DMS53 treated with DMSO at 0.1 percent for 48 hours (cell line): ENCODE data around the gene SCNM1.
"Not testable (repeated sequence)": the region's sequence is repeated elsewhere in the genome, so short reads cannot be mapped to it uniquely, and the experiment has no call there.

Experiments used
- DNase-seq: peaks from one replicate; lab custom pipeline; 2025; ENCODE audit not compliant: unreplicated experiment; lab: John Stamatoyannopoulos, UW

SCNM1 gene

GRCh38 chr1:151146412-151147131 is 19.4 kb upstream of the SCNM1 start, which contains the start of gene SEMA6C:
SEMA6C (minus strand) TSS chr1:151146631; CDS start chr1:151142621, 4,010 bp downstream.
- peak; percentile 88 for DNase-seq

DNA sequence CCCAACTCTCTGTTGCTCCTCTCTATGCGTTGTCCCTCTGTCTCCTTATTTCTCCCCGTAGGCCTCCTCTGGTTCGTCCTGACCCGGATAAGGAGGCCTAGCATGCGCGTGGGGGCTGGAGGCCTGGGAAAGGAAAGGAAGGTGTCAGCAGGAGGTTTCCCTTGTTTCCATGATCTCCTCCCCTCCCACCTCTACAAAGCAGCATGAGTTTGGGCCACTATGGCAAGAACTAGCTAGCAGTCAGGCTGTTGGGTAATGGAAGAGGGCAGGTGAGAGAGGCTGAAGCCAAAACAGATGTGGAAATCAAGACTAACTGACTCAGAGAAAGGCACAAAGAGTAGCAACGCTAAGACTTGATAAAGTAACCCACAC is 18.8 kb upstream of the SCNM1 start:
- no peak for DNase-seq

DNA sequence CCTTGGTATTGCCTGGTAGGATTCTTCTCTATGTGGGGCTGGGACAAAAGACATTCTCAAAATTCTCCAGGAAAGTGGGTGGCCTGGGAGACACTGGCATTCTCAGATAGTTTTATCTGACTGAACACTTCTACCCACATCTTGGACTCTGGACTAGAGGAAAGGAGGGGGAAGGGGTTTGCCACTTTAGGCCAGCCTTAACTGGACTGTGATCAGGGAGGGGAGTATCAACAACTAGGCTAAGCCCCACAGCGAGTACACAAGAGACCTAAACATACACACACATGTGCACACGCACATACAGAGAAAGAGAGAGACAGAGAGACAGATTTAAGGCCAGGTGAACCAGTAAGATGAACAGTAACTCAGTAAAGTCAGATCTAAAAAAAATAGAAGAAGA is 18.3 kb upstream of the SCNM1 start:
- DNase-seq = no peak

GRCh38 chr1:151156515-151156819 is 9.5 kb upstream of the SCNM1 start, which contains the start of gene TNFAIP8L2:
TNFAIP8L2 (plus strand) TSS chr1:151156649; CDS start chr1:151158698, 2,049 bp downstream.
- DNase-seq = no peak

DNA sequence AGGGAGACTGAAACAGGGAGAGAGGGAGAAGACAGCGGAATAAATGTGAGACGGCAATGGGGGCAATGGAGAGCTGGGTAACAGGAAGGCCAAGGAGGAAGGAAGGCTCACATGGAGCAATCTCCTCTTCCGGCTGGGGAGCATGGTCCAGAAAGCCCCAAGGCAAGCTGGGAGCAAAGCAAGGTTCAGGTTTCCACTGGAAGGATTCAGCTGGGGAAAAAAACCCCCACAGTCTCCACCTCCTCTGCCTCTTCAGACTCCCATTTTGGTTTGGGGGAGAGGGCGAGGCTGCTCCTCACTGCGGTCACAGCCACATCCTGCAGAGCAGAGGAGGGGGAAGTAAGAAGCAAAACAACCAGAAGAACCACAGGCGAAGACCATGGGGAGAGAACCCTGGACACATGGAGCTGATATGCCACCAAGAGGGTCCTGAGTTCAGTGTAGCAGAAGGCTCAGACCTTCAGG is 8.8 kb upstream of the SCNM1 start:
- DNase-seq = no peak

- DNase-seq = no peak
Observed at GRCh38 chr1:151158326-151158725, 7.6 kb upstream of the SCNM1 start.

DNA sequence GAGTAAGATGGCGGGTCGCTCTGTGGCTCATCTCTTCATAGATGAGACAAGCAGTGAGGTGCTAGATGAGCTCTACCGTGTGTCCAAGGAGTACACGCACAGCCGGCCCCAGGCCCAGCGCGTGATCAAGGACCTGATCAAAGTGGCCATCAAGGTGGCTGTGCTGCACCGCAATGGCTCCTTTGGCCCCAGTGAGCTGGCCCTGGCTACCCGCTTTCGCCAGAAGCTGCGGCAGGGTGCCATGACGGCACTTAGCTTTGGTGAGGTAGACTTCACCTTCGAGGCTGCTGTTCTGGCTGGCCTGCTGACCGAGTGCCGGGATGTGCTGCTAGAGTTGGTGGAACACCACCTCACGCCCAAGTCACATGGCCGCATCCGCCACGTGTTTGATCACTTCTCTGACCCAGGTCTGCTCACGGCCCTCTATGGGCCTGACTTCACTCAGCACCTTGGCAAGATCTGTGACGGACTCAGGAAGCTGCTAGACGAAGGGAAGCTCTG is 7.1 kb upstream of the SCNM1 start:
- DNase-seq = no peak

DNA sequence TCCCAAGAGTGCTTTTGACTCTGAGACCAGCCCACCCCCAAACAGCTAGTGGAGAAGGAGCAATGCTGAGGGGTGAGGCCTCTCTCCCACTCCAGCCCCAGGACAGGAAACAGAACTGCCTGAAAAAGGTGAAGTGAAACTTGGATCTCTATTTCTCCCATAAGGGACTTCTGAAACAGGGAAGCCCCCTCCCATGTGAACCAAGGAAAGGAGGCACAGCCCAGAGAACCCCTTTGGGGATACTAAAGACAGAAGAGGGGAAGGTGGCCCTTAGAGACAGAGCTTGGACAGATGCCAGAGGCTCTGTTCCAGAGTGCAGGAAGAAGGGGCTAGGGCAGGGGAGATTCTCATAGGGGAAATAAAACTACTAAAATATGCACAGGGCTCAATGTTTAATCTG is 6.6 kb upstream of the SCNM1 start:
- no peak for DNase-seq

DNA sequence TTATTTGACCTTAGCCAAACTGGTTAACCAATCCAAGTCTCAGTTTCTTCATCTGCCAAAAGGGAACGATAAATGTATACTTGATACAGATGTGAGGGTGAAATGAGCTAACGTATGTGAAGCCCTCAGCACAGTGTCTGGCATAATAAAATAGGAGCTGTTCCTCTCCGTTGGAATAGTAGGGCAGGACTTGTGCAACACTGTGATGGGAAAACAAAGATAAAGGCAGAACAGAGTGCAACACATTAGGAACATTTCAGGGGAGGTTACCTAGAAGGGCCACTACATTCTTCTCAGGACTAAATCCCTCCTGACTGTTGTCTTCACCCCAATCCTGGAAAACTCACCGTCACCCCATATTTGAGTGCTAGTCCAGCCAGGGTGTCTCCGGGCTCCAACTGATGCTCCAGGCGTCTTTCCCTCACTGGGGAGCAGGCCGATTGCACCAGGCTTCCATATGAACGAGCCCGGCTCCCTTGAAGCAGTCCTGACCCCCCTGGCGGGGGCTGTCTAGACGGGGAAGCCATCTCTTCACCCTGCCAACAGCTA is 1.1 kb upstream of the SCNM1 start:
- DNase-seq = no peak

- no peak for DNase-seq
Observed at GRCh38 chr1:151165281-151165737, 635 bp upstream of the SCNM1 start.

GRCh38 chr1:151166505-151166956 is 587 bp downstream of the SCNM1 start:
- no peak for DNase-seq

- no peak for DNase-seq
Observed at GRCh38 chr1:151167116-151167515, 1.2 kb downstream of the SCNM1 start.

- no peak for DNase-seq
Observed at GRCh38 chr1:151171190-151171589, 5.2 kb downstream of the SCNM1 start.

DNA sequence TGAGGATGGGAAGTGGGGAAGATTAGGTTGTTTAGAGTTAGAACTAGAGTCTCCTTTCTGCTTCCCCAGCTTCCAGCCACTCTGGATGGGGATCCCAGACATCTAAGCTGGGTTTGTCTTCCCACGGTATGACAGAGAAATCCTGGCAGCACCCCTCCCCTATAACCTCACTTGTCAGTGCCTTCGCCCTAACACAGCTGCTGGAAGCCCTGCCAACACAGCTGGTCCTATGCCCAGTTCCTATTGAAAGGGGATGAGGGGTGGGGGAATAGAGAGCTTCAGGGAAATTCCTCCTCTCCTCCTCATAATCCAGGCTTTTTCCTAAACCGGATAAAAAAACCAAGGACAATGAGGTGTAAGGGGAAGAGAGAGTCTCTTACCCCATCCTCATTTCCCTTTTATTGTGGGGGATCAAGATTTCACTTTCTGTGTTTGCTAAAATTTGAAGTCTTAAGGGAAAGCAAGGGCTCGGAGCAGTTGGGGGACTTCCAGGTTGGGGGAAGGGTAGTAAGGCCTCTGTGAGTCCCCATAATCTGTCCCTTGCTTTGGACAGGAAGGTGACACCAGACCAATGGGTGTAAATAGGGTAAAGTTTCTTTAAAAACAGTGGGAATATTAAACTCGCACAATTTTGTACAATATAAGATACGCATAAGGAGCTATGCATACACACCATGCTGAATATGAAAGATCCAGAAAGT is 9.2 kb downstream of the SCNM1 start:
- no peak for DNase-seq

GRCh38 chr1:151175863-151176262 is 9.9 kb downstream of the SCNM1 start, which contains the start of gene TMOD4:
TMOD4 (minus strand) TSS chr1:151175981; CDS start chr1:151174875, 1,106 bp downstream.
- no peak for DNase-seq

GRCh38 chr1:151176514-151177045 is 10.6 kb downstream of the SCNM1 start:
- DNase-seq = no peak

DNA sequence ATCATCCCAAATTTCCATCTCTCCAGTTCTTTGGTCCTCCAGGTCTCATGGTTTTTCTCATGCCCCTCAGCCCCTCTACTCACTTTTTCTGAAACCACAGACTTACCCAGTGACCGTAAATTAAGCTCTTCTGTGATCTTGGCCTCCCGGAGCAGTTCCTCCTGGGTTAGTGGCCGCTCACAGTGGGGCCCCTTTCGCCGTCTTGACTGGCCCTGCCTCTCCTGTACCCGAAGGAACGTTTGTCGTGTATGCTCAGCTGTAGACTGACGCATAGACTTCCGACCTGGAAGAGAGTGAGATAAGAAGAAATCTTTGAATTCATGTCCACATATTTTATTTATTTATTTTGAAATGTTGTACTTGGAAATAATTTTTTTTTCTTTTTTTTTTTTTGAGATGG is 18.3 kb downstream of the SCNM1 start:
- DNase-seq = no peak

DNA sequence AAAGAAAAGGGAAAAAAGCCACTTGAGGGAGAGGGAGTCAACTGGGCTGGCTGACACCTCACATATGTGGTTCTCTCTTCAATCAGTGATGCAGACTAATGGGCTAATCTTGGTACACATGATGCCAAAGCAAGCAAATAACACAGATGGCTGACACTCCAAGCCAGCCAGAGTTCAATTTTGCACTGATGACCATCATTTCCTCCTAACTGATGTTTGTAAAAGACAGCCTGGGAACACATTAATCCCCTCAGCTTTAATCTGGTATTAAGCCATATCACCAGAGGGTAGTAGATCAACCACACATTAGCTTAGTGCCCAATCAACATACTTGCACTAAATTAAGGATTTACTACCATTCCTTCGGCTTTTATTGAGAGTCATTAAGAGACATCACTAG is 21.3 kb downstream of the SCNM1 start:
- DNase-seq = no peak

GRCh38 chr1:151188667-151189066 is 22.7 kb downstream of the SCNM1 start:
- DNase-seq = not testable (repeated sequence)

- DNase-seq = peak; percentile 87
Observed at GRCh38 chr1:151189637-151190445, 23.9 kb downstream of the SCNM1 start, which contains the start of gene VPS72. VPS72 (minus strand) TSS chr1:151190197; CDS start chr1:151190121, 76 bp downstream.
